ENCODE measurements around the gene CD200R1L. TPM values are rescaled to one million over a fixed set of nuclear protein-coding genes. Genes with fewer than 3 reads are reported as not detected.

The CD200R1L gene, protein sequence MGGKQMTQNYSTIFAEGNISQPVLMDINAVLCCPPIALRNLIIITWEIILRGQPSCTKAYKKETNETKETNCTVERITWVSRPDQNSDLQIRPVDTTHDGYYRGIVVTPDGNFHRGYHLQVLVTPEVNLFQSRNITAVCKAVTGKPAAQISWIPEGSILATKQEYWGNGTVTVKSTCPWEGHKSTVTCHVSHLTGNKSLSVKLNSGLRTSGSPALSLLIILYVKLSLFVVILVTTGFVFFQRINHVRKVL
- total RNA-seq (2021), result not detected in 2 replicates
- long read RNA-seq, result 0 reads

DNA sequence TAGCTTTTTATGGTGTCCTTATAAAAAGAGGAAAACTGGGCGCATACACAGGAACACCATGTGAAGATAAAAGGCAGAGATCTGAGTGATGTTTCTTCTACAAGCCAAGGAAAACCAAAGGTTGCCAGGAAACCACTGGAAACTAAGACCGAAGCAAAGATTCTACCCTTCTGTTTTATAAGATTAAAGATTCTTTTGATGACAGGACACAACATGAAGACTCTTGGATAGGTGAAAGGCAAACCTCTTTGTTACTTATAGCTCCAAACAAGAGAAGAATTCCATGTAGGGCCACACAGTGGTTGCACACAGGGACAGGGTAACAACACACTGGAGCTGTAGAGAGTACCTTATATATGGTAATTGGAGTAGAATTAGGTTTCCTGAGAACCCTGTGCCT lies at the start of gene CD200R1L:
CD200R1L (minus strand) TSS at position 101 of the 400 bp plus-strand sequence. CDS start 17,497 bp downstream, outside the sequence.
- Histone ChIP-seq H2AFZ (ENCODE audit: low read length) (no peak within 1 kb of the TSS), H3K4ac (ENCODE audit: low read depth, low read length) (no peak within 1 kb of the TSS), H3K9ac (ENCODE audit: extremely low read depth, insufficient read length, low read length) (no peak within 1 kb of the TSS), H3K14ac (ENCODE audit: insufficient read depth, low read length) (no peak within 1 kb of the TSS), H3T11ph (ENCODE audit: low read length) (no peak within 1 kb of the TSS), H3K4me1 (ENCODE audit: insufficient read depth, low read length) (no peaks in the 10 kb centered on the region), H3K23ac (ENCODE audit: insufficient read length, low read depth, low read length) (no peak within 1 kb of the TSS), H4K20me1 (ENCODE audit: control insufficient read depth, insufficient read depth, insufficient read length) (no peaks in the 10 kb centered on the region), H2BK12ac (ENCODE audit: insufficient read length, low read depth, low read length) (no peak within 1 kb of the TSS), H2BK5ac (ENCODE audit: insufficient read length, low read length) (no peak within 1 kb of the TSS), H3K9me3 (ENCODE audit: control insufficient read depth, low read depth, low read length) (no peaks in the 10 kb centered on the region), H3K79me2 (ENCODE audit: insufficient read depth, low read length) (no peaks in the 10 kb centered on the region), H3K4me2 (ENCODE audit: insufficient read depth, insufficient read length, low read length) (no peak within 1 kb of the TSS), H3K23me2 (ENCODE audit: insufficient read length, low read depth, low read length, poor library complexity, severe bottlenecking) (no peaks in the 10 kb centered on the region), H2BK15ac (ENCODE audit: low read depth, low read length) (no peak within 1 kb of the TSS), H3K27me3 (ENCODE audit: insufficient read depth, low read length) (no peaks in the 10 kb centered on the region), H2BK120ac (ENCODE audit: low read depth, low read length, poor library complexity, severe bottlenecking) (no peak within 1 kb of the TSS), H3K18ac (ENCODE audit: insufficient read length, low read depth, low read length) (no peak within 1 kb of the TSS), H3K79me1 (ENCODE audit: insufficient read depth, low read depth, low read length, poor library complexity, severe bottlenecking) (no peaks in the 10 kb centered on the region), H3K56ac (ENCODE audit: insufficient read length, low read depth, low read length) (no peak within 1 kb of the TSS), H3K27ac (ENCODE audit: insufficient read length, low read depth, low read length) (no peak within 1 kb of the TSS), H2AK5ac (ENCODE audit: insufficient read length, low read length) (no peak within 1 kb of the TSS), H4K5ac (ENCODE audit: insufficient read length, low read depth, low read length) (no peak within 1 kb of the TSS), H4K91ac (ENCODE audit: insufficient read length, low read depth, low read length) (no peak within 1 kb of the TSS), H2BK20ac (ENCODE audit: low read depth, low read length, poor library complexity, severe bottlenecking) (no peak within 1 kb of the TSS), H4K8ac (replicated peaks; ENCODE audit: insufficient read length, low read depth, low read length) (no peak within 1 kb of the TSS)
- Mint-ChIP-seq H3K4me1 (no peaks in the 10 kb centered on the region), H3K27me3 (ENCODE audit: low read depth) (peaks cover 2% of the 10 kb centered on the region; the same call in 1 of the 2 replicates), H3K27ac (no peak within 1 kb of the TSS), H3K36me3 (ENCODE audit: insufficient read depth in 1 of 3, low read depth in 3 of 3) (peaks cover 6 to 11% (median 8%) of the 10 kb centered on the region in 3 experiments), H3K9me3 (peaks cover 22 to 23% of the 10 kb centered on the region in 2 experiments), H3K4me3 (no peak within 1 kb of the TSS)
- no peak for DNase-seq
- WGBS (ENCODE audit: extremely low coverage, insufficient read length, low lambda C conversion rate), result no CpG with 5 or more reads among the region's 2 CpGs
- TF ChIP-seq, protein P1, sequence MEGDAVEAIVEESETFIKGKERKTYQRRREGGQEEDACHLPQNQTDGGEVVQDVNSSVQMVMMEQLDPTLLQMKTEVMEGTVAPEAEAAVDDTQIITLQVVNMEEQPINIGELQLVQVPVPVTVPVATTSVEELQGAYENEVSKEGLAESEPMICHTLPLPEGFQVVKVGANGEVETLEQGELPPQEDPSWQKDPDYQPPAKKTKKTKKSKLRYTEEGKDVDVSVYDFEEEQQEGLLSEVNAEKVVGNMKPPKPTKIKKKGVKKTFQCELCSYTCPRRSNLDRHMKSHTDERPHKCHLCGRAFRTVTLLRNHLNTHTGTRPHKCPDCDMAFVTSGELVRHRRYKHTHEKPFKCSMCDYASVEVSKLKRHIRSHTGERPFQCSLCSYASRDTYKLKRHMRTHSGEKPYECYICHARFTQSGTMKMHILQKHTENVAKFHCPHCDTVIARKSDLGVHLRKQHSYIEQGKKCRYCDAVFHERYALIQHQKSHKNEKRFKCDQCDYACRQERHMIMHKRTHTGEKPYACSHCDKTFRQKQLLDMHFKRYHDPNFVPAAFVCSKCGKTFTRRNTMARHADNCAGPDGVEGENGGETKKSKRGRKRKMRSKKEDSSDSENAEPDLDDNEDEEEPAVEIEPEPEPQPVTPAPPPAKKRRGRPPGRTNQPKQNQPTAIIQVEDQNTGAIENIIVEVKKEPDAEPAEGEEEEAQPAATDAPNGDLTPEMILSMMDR (conservative IDR thresholded peaks at IDR 0.05), result no peak
